AG09309 (cell line): ENCODE results near the gene CORO7.
A peak's percentile ranks its signal among the peaks of the same experiment; 100 is the strongest.

Experiments used
- DNase-seq: peaks from one replicate; pipeline ENCODE4 v3.0.0-alpha.2; 2010; ENCODE audit warnings: low read depth
- H3K4me3 ChIP-seq: 2 replicates; pipeline ENCODE4 v1.5.1; 2011; ENCODE audit warnings: mild to moderate bottlenecking, low read depth, low read length, moderate library complexity; ENCODE audit not compliant: control insufficient read depth
- TF ChIP-seq, protein P1 (sequence below): IDR thresholded peaks from 2 replicates; pipeline ENCODE4 v1.5.1; 2011; ENCODE audit warnings: mild to moderate bottlenecking, low read depth, low read length, inconsistent platforms; ENCODE audit not compliant: insufficient read depth, control insufficient read depth; ENCODE audit errors: missing control alignments

CORO7 gene

DNA sequence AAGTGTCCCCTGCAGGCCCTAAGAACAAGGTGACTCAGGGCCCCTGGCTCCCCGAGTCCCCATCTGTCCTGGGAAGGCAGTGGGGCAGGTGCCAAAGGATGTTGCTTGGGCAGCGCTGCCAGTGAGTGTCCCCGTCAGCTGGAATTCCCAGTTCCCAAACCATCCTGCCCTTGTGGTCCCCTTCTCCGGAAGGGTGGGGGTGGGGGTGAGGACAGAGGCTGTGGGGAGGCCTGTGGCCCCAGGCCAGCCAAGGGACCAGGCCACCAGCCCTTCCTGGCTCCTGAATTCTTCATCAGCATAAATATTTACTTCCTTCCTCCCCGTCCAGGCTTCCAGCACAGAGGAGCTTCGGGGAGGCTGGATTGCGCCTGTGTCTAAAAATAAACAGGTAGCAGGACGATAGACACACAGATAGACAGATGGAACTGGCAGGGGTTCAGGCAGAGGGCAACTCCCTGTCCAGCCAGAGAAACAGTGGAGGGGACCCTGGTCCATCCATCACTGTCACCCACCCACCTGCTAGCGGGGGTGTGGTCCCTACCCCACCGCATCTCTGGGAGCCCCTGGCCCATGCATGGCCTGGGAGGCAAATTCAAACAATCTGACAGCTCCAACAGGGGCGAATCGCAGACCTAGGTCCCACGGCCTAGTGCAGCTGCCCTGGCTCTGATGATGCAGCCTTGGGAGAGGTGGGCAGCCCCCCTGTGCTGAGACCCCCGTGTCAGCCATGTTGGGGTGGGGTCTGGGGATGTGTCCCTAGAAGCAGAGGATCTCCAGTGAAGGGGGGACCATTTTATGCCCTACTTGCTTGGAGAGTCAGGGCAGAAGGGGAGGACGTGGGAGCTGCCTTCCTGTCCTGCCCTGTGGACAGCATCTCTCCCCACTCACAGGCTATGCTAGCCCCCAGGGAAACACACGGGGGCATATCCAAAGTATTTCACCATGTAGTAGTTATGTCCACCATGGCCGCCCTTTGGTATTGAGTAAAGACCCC is 87.3 kb downstream of the CORO7 start:
- no peak overlapping the region for H3K4me3 ChIP-seq
- no peak for DNase-seq
- TF ChIP-seq, protein P1, sequence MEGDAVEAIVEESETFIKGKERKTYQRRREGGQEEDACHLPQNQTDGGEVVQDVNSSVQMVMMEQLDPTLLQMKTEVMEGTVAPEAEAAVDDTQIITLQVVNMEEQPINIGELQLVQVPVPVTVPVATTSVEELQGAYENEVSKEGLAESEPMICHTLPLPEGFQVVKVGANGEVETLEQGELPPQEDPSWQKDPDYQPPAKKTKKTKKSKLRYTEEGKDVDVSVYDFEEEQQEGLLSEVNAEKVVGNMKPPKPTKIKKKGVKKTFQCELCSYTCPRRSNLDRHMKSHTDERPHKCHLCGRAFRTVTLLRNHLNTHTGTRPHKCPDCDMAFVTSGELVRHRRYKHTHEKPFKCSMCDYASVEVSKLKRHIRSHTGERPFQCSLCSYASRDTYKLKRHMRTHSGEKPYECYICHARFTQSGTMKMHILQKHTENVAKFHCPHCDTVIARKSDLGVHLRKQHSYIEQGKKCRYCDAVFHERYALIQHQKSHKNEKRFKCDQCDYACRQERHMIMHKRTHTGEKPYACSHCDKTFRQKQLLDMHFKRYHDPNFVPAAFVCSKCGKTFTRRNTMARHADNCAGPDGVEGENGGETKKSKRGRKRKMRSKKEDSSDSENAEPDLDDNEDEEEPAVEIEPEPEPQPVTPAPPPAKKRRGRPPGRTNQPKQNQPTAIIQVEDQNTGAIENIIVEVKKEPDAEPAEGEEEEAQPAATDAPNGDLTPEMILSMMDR = no peak

DNA sequence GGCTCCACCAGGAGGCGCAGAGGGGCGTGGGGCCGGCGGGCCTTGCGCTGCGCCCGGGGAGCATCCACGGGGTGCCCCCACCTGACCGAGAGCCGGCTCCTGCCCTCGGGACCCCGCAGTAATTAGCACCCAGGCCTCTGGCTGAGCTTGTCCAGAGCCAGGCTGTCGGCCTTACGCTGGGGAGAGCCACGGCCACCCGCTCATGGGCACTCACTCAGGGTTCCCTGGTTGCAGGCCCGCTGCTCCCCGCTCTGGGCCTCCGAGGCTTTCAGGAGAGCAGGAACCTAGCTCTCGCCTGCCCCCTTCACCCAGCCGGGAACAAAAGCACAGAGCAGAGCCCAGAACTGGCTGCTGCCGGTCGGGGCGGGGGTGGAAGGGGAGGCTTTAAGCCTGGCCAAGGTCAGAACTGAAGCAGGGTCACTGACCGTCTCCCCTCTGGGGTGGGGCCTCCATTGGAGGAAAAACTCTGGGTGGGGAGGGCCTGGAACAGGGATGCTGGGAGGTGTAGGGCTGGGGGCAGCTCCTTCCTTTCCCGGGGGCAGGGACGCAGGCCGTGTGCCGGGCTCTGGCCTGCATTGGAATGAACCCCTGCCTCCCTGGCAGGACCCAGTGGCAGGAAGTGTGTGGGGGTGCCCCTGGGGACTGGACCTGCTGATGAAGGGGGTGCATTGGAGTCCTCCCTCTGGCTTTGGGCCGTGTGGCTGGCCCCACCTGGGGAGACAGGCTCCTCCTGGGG is 88.2 kb downstream of the CORO7 start:
- peak overlapping the region; percentile 15 for H3K4me3 ChIP-seq
- TF ChIP-seq, protein P1 = peak; percentile 62
- DNase-seq = no peak

DNA sequence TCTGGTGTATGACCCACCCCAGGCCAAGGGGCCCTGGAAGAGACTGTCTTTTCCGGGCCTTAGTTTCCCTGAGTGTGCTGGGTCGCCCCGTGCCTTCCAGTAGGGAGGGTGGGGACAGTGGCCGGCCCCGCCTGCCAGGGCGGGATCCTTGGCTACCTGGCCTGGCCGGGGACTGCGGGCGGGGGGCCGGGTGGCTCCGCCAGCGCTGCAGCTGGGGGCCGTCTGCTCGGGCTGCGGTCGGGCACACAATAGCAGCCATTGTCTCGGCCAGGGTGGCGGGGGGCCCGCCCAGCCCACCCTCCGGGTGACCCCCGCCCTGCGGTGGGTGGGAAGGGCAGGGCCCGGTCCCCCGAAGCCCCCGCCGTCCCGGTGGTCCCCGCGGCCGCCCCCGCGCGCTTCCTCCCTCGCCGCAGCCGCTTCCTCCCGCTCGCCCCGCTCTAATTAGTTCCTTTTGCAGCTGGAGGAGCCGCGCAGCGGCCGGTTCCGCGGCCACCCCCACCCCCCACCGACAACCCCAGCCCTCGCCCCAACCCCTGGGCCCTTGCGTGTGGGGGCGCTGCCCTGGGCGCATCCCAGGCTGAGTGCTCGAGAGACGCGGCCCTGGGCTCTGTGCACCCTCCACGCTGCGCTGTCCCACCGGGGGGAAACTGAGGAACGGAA is 88.9 kb downstream of the CORO7 start:
- H3K4me3 ChIP-seq = peak overlapping the region; percentile 15
- DNase-seq = no peak
- TF ChIP-seq, protein P1 = no peak

DNA sequence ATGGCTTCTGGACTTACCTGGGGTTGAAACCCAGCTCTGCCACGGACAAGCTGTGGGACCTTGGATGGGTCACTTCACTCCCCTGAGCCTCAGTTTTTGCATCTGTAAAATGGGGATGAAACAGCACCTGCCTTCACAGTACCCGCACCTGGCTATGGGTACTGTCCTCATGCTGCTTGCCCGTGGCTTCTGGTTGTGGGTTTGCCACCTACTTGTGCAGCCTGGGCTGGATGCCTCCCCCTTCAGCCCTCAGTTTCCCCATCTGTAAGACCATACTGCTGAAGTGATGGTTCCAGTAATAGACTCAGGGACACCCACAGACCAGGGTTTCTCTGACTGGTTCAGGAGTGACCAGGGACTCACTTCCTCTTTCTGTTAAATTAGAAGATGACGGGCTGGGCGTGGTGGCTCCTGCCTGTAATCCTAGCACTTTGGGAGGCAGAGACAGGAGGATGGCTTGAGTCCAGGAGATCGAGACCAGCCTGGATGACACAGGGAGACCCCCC is 91.1 kb downstream of the CORO7 start:
- H3K4me3 ChIP-seq = no peak overlapping the region
- DNase-seq = no peak
- TF ChIP-seq, protein P1 = no peak

DNA sequence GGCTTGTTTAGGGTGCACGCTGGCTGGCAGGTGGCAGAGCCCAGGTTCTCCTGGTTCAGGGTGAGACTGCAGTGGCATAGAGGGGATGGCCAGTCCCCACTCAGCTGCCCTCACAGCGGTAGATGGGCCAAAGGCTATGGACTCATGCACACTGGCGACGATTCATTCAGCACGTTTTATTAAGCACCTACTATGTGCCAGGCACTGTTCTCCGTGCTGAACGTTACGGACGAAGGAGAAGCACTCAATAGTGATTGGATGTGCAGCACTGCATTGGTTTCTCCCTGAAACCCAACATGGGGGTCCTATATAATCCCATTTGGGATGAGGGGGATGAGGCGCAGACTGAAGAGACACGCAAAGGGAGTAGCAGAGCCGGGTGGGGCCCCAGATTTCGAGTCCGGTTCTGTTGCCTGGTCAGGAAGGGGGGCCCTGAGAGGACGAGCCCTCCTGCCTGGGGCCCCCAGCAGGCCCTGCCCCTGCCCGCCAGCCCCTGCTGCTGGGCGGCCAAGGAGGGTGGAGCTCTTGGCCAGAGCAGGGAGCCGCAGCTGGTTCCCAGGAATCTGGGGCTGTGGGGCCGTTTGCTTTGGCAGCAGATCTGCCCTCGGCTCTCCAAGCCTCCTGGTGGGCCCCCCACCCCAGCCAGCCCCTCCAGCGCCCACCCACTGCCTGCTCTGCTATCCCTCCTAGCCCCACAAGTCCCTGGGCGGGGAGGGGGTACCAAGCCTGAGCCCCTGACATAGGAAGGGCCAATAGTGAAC is 91.7 kb downstream of the CORO7 start:
- no peak overlapping the region for H3K4me3 ChIP-seq
- TF ChIP-seq, protein P1 = no peak
- no peak for DNase-seq

DNA sequence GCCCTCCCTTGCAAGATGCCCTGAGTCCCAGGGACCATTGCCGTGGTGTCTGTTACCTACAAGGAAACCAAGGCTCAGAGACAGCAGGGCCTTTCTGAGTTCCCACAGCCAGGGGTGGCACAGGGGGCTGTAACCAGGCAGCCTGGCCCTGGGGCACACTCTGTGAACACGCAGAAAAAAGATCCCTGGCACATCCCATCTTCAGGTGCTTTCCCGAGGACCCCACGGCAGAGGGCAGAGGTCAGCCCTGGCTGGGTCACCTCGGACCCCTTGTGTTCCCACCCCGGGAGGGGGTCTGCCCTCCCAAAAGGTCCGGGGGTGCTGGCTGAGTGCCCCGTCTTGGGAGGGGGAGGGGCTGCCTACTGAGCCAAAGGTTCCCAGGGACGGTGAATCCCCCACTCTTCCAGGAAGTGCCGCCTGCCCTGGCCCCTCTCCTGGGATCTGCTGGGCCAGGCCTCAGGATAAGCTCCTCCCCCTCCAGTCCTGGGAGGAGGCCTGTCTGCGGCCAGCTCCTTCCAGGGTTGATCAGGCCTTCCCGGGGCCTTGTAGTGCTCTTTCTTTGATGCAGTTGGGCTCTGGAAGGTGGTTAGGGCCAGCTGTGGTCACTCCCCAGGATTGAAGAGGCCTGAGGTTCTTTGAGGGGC is 92.4 kb downstream of the CORO7 start:
- H3K4me3 ChIP-seq = no peak overlapping the region
- TF ChIP-seq, protein P1 = no peak
- no peak for DNase-seq
